Neuronal stem cell (in vitro differentiated cells): Measurements from ENCODE around the gene NOS1AP.
A peak's percentile ranks its signal among the peaks of the same experiment; 100 is the strongest.

Experiments used
- DNase-seq: peaks from one replicate; pipeline ENCODE4 v3.0.0-alpha.2; 2013; ENCODE audit warnings: low spot score
- H2AFZ ChIP-seq: one replicate; pipeline ENCODE4 v1.6.1; 2013; ENCODE audit warnings: mild to moderate bottlenecking, low read length, inconsistent platforms
- H2AK5ac ChIP-seq: 2 replicates; pipeline ENCODE4 v1.6.1; 2013; ENCODE audit warnings: low read depth, mild to moderate bottlenecking, inconsistent platforms, low read length, moderate library complexity, mixed read lengths
- H2BK120ac ChIP-seq: 2 replicates; pipeline ENCODE4 v1.6.1; 2013; ENCODE audit warnings: low read depth, mild to moderate bottlenecking, inconsistent platforms, low read length, moderate library complexity, mixed read lengths
- H2BK12ac ChIP-seq: one replicate; pipeline ENCODE4 v1.6.1; 2013; ENCODE audit warnings: low read length, inconsistent platforms
- H2BK15ac ChIP-seq: 2 replicates; pipeline ENCODE4 v1.6.1; 2013; ENCODE audit warnings: mild to moderate bottlenecking, low read length, inconsistent platforms, mixed read lengths
- H2BK5ac ChIP-seq: one replicate; pipeline ENCODE4 v1.6.1; 2013; ENCODE audit warnings: inconsistent platforms, mild to moderate bottlenecking, low read length, moderate library complexity
- H3K14ac ChIP-seq: one replicate; pipeline ENCODE4 v1.6.1; 2013; ENCODE audit warnings: low read length, inconsistent platforms
- H3K18ac ChIP-seq: 2 replicates; pipeline ENCODE4 v1.6.1; 2013; ENCODE audit warnings: low read length, inconsistent platforms
- H3K23ac ChIP-seq: 2 replicates; pipeline ENCODE4 v1.6.1; 2013; ENCODE audit warnings: low read depth, mild to moderate bottlenecking, mixed read lengths, low read length, inconsistent platforms; ENCODE audit not compliant: poor library complexity
- H3K27ac ChIP-seq: replicated peaks from 3 replicates; pipeline ENCODE4 v1.5.1; 2013; ENCODE audit warnings: low read length, inconsistent platforms
- H3K27me3 ChIP-seq, 3 experiments: 2 replicates each; pipeline ENCODE4 v1.6.1; 2013; ENCODE audit warnings: low read length in 3 of 3, mild to moderate bottlenecking in 2 of 3, inconsistent platforms in 1 of 3, low read depth in 1 of 3, mixed read lengths in 1 of 3, moderate library complexity in 1 of 3; ENCODE audit not compliant: control insufficient read depth in 3 of 3, insufficient read depth in 3 of 3
- H3K36me3 ChIP-seq, 2 donors: replicated peaks in 1 of 2; 2 replicates each; pipeline ENCODE4 v1.6.1; 2013; ENCODE audit warnings: low read length in 2 of 2; ENCODE audit not compliant: control insufficient read depth in 2 of 2, insufficient read depth in 2 of 2
- H3K4ac ChIP-seq: 2 replicates; pipeline ENCODE4 v1.6.1; 2013; ENCODE audit warnings: inconsistent platforms, mild to moderate bottlenecking, low read length, moderate library complexity
- H3K4me1 ChIP-seq, 2 donors: 1 replicate in 1 of 2; 2 replicates in 1 of 2; pipeline ENCODE4 v1.6.1; 2013; ENCODE audit warnings: low read length in 2 of 2, low read depth in 1 of 2; ENCODE audit not compliant: control insufficient read depth in 2 of 2, insufficient read depth in 1 of 2
- H3K4me2 ChIP-seq: one replicate; pipeline ENCODE4 v1.6.1; 2013; ENCODE audit warnings: mild to moderate bottlenecking, low read length, inconsistent platforms; ENCODE audit not compliant: insufficient read depth, poor library complexity, severe bottlenecking
- H3K4me3 ChIP-seq, 2 donors: 2 replicates each; pipeline ENCODE4 v1.5.1; 2013; ENCODE audit warnings: low read length in 2 of 2, mild to moderate bottlenecking in 2 of 2, inconsistent platforms in 1 of 2, moderate library complexity in 1 of 2
- H3K79me1 ChIP-seq: one replicate; pipeline ENCODE4 v1.6.1; 2013; ENCODE audit warnings: low read depth, mild to moderate bottlenecking, inconsistent platforms, low read length, moderate library complexity
- H3K9ac ChIP-seq: one replicate; pipeline ENCODE4 v1.6.1; 2013; ENCODE audit warnings: mild to moderate bottlenecking, low read depth, low read length, inconsistent platforms; ENCODE audit not compliant: poor library complexity
- H3K9me3 ChIP-seq, 2 donors: replicated peaks in 1 of 2; 2 replicates each; pipeline versions ENCODE3 to v1.6.1; 2013; ENCODE audit warnings: low read length in 2 of 2, mild to moderate bottlenecking in 2 of 2, inconsistent platforms in 1 of 2, low read depth in 1 of 2, mixed read lengths in 1 of 2, moderate library complexity in 1 of 2; ENCODE audit not compliant: control insufficient read depth in 2 of 2, insufficient read depth in 1 of 2
- H4K8ac ChIP-seq: one replicate; pipeline ENCODE4 v1.6.1; 2013; ENCODE audit warnings: low read depth, mild to moderate bottlenecking, inconsistent platforms, low read length, moderate library complexity
- H4K91ac ChIP-seq: one replicate; pipeline ENCODE4 v1.6.1; 2013; ENCODE audit warnings: low read length, low read depth, mild to moderate bottlenecking, inconsistent platforms; ENCODE audit not compliant: poor library complexity
- WGBS, 2 donors: extraction: QIAGEN DNeasy Blood & Tissue Kit; methylation state at CpG; one replicate each; pipeline ENCODE4 v1.1.7; 2013; ENCODE audit warnings: missing lambda C conversion rate in 2 of 2, mixed read lengths in 1 of 2; ENCODE audit not compliant: insufficient read length in 2 of 2, insufficient replicate concordance in 1 of 2; ENCODE audit errors: extremely low coverage in 2 of 2; 5-methylcytosine and 5-hydroxymethylcytosine counted together

NOS1AP gene

GRCh38 chr1:162158624-162159271, 89.3 kb downstream of the NOS1AP start:
- Histone ChIP-seq H4K91ac (no peak overlapping the region), H3K4ac (no peak overlapping the region), H3K23ac (no peak overlapping the region), H3K79me1 (no peaks in the 10 kb centered on the region), H3K4me3 (no peak overlapping the region), H3K36me3 (peaks cover 0 to 3% of the 10 kb centered on the region in 2 donors), H3K4me1 (peaks cover 0 to 11% of the 10 kb centered on the region in 2 donors), H2AK5ac (no peak overlapping the region), H2BK15ac (no peak overlapping the region), H3K4me2 (no peak overlapping the region), H3K9ac (no peak overlapping the region), H2BK12ac (no peak overlapping the region), H3K9me3 (no peaks in the 10 kb centered on the region), H3K27me3 (no peaks in the 10 kb centered on the region), H2AFZ (no peak overlapping the region), H3K14ac (no peak overlapping the region), H2BK5ac (no peak overlapping the region), H3K27ac (no peak overlapping the region), H3K18ac (no peak overlapping the region), H4K8ac (no peak overlapping the region), H2BK120ac (no peak overlapping the region)
- no CpG with 5 or more reads among the region's 5 CpGs for WGBS, 2 donors
- DNase-seq = no peak

DNA sequence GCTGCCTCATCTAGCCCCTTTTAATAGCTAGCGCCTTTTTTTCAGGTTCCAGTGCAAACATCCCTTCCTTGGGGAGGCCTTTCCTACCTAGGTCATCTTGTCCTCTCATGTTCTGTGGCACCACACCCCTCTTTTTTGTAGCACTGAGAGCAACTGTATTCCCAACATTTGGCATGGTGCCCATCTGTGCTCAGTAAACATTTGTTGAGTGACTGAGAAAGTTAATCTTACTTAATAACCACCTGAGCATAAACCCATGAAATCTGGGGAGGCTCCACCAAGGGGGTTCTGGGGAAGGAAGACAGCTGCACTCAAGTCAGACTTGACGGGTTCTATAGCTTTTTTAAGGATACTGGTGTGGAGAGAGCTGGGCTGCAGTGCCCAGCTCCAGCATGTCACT, 90.0 kb downstream of the NOS1AP start:
- Histone ChIP-seq H3K4ac (no peak overlapping the region), H2BK12ac (no peak overlapping the region), H2BK5ac (no peak overlapping the region), H3K4me2 (no peak overlapping the region), H2AK5ac (no peak overlapping the region), H3K27me3 (no peaks in the 10 kb centered on the region), H4K8ac (no peak overlapping the region), H3K14ac (no peak overlapping the region), H4K91ac (no peak overlapping the region), H3K27ac (no peak overlapping the region), H3K18ac (no peak overlapping the region), H3K36me3 (peaks cover 0 to 3% of the 10 kb centered on the region in 2 donors), H2AFZ (no peak overlapping the region), H3K23ac (no peak overlapping the region), H3K79me1 (no peaks in the 10 kb centered on the region), H2BK120ac (no peak overlapping the region), H3K4me3 (no peak overlapping the region), H3K9me3 (no peaks in the 10 kb centered on the region), H3K9ac (no peak overlapping the region), H2BK15ac (no peak overlapping the region), H3K4me1 (peaks cover 0 to 11% of the 10 kb centered on the region in 2 donors)
- no peak for DNase-seq
- no CpG with 5 or more reads among the region's 2 CpGs for WGBS, 2 donors

GRCh38 chr1:162161916-162162550, 92.5 kb downstream of the NOS1AP start:
- DNase-seq = no peak
- Histone ChIP-seq H3K36me3 (no peaks in the 10 kb centered on the region), H3K14ac (no peak overlapping the region), H4K8ac (no peak overlapping the region), H4K91ac (no peak overlapping the region), H3K27ac (no peak overlapping the region), H2BK120ac (no peak overlapping the region), H3K4me1 (peaks cover 7 to 14% of the 10 kb centered on the region in 2 donors), H2BK12ac (no peak overlapping the region), H2AK5ac (no peak overlapping the region), H2BK15ac (no peak overlapping the region), H3K4me3 (no peak overlapping the region), H3K9me3 (no peaks in the 10 kb centered on the region), H2BK5ac (no peak overlapping the region), H3K4ac (no peak overlapping the region), H3K27me3 (no peaks in the 10 kb centered on the region), H3K18ac (no peak overlapping the region), H2AFZ (no peak overlapping the region), H3K79me1 (no peaks in the 10 kb centered on the region), H3K4me2 (no peak overlapping the region), H3K23ac (no peak overlapping the region), H3K9ac (no peak overlapping the region)
- no CpG with 5 or more reads among the region's 7 CpGs for WGBS, 2 donors

DNA sequence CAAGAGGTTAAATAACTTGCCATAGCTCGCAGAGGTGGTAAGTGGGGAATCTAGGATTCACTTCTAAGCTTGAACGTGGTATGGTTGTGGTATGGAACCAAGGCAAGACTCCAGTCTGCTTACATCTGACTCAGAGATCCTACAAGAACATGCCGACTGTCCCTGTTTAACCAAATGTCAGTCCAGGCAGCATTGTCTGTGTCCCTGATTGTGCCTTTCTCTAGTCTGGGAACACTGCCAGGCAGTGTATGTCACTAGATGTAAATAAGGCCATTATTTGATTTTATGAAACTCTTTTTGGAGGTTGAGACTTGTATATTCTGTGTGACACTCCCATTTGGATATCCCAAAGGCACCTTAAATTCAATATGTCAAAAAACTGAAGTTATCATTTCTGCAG, 96.0 kb downstream of the NOS1AP start:
- Histone ChIP-seq H3K9me3 (no peaks in the 10 kb centered on the region), H4K8ac (no peak overlapping the region), H3K9ac (no peak overlapping the region), H3K79me1 (no peaks in the 10 kb centered on the region), H3K23ac (no peak overlapping the region), H4K91ac (no peak overlapping the region), H3K14ac (no peak overlapping the region), H2BK12ac (no peak overlapping the region), H2BK5ac (no peak overlapping the region), H2AK5ac (no peak overlapping the region), H3K27ac (no peak overlapping the region), H3K36me3 (no peaks in the 10 kb centered on the region), H3K4me3 (peak overlapping the region in 1 of 2 donors; percentile 49), H2BK120ac (no peak overlapping the region), H2AFZ (no peak overlapping the region), H3K4me2 (no peak overlapping the region), H3K4me1 (peaks cover 18 to 29% of the 10 kb centered on the region in 2 donors), H3K27me3 (no peaks in the 10 kb centered on the region), H2BK15ac (no peak overlapping the region), H3K4ac (no peak overlapping the region), H3K18ac (no peak overlapping the region)
- DNase-seq = no peak
- no CpG with 5 or more reads among the region's 3 CpGs for WGBS, 2 donors
